Measurements from ENCODE around the gene FOXB1.

The FOXB1 gene

DNA sequence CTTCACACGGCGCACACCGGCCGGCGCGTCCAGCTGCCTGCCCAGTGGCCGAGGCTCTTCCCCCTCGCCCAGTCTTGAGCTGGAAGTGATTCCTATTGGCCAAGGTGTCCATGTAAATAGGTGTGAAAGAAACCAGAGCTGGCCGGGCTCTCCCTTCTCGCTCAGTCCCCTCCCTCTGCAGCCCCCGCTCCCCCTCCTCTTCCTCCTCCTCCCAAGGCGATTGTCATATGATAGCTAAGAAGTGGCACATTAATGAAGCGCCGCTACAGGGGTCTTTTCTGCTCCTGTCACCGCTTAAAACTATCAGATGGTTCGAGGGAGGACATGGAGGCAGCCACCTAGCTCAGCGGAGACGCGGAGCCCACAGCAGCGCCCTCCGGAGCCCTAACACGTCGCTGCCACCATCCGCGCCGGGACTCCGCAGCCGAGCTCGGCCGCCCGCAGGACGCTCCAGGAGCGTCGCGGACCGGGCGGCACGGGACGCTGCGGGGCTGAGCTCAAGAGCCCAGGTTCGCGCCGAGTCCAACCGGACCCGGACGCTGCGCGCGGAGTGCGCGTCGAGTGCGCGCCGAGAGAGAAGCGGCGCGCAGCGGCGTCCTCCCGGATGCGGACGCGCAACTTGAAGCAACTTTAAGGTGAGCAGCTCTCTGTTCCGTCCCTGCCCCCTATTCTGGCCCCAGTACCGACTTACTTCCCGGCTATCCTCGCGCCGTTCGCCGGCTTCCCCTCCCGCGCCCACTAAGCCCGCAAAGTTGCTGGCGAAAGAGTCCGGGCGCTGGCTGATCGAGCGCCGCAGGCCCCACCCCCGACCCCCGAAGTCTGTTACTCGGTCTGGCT, at the start of gene FOXB1:
FOXB1 (plus strand) TSS at position 303 of the 837 bp plus-strand sequence. CDS start 653 bp downstream, outside the sequence.
- TF ChIP-seq, protein P1, sequence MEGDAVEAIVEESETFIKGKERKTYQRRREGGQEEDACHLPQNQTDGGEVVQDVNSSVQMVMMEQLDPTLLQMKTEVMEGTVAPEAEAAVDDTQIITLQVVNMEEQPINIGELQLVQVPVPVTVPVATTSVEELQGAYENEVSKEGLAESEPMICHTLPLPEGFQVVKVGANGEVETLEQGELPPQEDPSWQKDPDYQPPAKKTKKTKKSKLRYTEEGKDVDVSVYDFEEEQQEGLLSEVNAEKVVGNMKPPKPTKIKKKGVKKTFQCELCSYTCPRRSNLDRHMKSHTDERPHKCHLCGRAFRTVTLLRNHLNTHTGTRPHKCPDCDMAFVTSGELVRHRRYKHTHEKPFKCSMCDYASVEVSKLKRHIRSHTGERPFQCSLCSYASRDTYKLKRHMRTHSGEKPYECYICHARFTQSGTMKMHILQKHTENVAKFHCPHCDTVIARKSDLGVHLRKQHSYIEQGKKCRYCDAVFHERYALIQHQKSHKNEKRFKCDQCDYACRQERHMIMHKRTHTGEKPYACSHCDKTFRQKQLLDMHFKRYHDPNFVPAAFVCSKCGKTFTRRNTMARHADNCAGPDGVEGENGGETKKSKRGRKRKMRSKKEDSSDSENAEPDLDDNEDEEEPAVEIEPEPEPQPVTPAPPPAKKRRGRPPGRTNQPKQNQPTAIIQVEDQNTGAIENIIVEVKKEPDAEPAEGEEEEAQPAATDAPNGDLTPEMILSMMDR (IDR thresholded peaks at IDR 0.05; ENCODE audit: insufficient read depth, low read depth, low read length, missing control alignments): no peak
- no peak for DNase-seq (ENCODE audit: low read depth)
- H3K4me3 ChIP-seq (ENCODE audit: low read length): no peak within 1 kb of the TSS

GRCh38 chr15:59958288-59958687, 45.8 kb upstream of the FOXB1 start:
- TF ChIP-seq, protein P1 (IDR thresholded peaks at IDR 0.05; ENCODE audit: insufficient read depth, low read depth, low read length, missing control alignments): no peak
- H3K4me3 ChIP-seq (ENCODE audit: low read length): no peak overlapping the region
- DNase-seq (ENCODE audit: low read depth): no peak

DNA sequence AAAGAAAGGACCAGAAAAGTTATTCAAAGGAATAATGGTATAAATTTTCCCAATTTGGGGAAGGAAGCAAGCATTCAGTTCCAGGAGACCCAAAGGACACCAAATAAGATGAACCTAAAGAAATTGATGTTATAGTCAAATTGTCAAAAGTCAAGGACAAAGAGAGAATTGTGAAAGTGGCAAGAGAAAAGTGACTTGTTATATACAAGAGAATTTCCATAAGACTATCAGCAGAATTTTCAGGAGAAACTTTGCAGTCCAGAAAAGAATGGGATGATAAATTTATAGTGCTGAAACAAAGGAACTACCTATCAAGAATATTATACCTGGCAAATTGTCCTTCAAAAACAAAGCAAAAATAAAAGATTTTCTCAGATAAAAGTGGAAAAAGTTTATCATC, 43.8 kb upstream of the FOXB1 start:
- TF ChIP-seq, protein P1 (IDR thresholded peaks at IDR 0.05; ENCODE audit: insufficient read depth, low read depth, low read length, missing control alignments): no peak
- no peak for DNase-seq (ENCODE audit: low read depth)
- H3K4me3 ChIP-seq (ENCODE audit: low read length): no peak overlapping the region

DNA sequence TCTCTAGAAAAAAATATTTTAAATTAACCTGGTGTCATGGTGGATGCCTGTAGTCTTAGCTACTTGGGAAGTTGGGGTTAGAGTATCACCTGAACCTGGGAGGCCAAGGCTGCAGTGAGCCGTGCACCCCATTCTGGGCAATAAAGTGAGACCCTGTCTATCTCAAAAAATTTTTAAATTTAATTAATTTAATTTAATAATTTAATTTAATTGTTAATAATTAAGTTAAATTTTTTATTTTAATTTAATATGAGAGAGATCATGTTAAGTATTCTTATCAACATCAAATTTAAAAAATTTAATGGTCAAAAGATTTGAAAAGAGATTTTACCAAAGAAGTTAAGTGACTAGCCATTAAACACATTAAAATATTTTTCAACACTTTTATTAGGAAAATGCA, 40.8 kb upstream of the FOXB1 start:
- TF ChIP-seq, protein P1 (IDR thresholded peaks at IDR 0.05; ENCODE audit: insufficient read depth, low read depth, low read length, missing control alignments): no peak
- no peak overlapping the region for H3K4me3 ChIP-seq (ENCODE audit: low read length)

DNA sequence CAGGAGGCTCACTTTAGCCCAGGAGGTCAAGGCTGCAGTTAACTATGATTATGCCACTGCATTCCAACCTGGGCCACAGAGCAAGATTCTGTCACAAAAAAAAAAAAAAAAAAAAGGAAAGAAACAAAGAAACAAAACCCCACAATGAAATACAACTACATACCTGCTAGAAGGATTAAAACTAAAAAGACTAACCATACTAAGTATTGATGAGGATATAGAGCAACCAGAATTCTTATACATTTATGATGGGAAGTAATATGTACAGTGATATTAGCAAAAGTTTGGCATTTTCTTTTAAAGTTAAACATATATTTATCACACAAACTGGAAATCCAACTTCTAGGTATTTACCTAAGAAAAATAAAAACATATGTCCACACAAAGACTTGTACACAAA, 40.2 kb upstream of the FOXB1 start:
- no peak overlapping the region for H3K4me3 ChIP-seq (ENCODE audit: low read length)
- DNase-seq (ENCODE audit: low read depth): no peak
- TF ChIP-seq, protein P1 (IDR thresholded peaks at IDR 0.05; ENCODE audit: insufficient read depth, low read depth, low read length, missing control alignments): no peak

More for the DNA sequence above, 40.8 kb upstream of the FOXB1 start:
- no peak for DNase-seq (ENCODE audit: low read depth)

DNA sequence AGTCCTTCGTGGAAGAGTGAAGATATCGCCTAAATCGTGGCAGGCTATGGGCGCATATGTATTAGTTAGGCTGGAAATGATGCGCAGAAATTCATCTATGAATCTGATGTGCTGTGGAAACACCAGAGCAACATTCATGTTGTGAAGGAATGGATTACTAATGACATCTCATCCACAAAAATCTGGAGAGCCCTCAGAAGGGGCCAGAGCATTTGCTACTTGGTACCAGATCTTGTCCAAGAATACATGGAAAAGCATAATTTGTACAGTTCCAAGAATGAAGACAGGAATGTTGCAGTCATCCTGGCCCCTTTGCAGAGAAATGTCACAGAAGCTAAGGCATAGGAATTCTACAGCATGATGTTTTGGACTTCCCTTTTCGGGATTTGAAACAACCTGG, 38.4 kb upstream of the FOXB1 start:
- no peak for DNase-seq (ENCODE audit: low read depth)
- H3K4me3 ChIP-seq (ENCODE audit: low read length): no peak overlapping the region
- TF ChIP-seq, protein P1 (IDR thresholded peaks at IDR 0.05; ENCODE audit: insufficient read depth, low read depth, low read length, missing control alignments): no peak

DNA sequence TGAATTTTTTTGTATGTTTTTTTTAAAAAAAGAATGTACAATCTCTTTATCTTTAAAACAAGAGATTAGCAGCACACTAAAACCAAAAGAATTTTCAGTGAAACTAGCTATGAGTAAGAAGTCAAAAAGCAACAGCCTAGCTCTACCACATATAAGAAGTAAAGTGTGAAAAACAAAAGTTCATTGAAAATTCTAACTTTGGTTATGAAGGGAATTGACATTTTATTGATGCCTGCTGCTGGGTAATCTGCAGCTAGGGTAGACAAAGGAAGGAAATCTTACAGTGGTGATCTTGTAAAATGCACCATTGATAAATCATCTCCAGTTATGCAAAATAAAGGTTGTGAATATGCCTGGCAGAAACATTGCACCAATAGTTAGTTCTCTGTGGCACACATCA, 37.8 kb upstream of the FOXB1 start:
- TF ChIP-seq, protein P1 (IDR thresholded peaks at IDR 0.05; ENCODE audit: insufficient read depth, low read depth, low read length, missing control alignments): no peak
- no peak for DNase-seq (ENCODE audit: low read depth)
- H3K4me3 ChIP-seq (ENCODE audit: low read length): no peak overlapping the region
